K562 (cell line): ENCODE measurements around the gene G6PD. TPM values are rescaled to one million over a fixed set of nuclear protein-coding genes. Genes with fewer than 3 reads are reported as not detected.

Experiments used
- CBFA2T3 ChIP-seq: fragments of 450-650 bp; IDR thresholded peaks from 2 replicates; pipeline ENCODE4 v1.6.1; 2017
- CBX5 ChIP-seq: IDR thresholded peaks from 2 replicates; pipeline ENCODE4 v1.6.1; 2014; ENCODE audit warnings: low read depth, borderline replicate concordance
- DMBX1 ChIP-seq: fragments of 250-450 bp; sonication (Bioruptor Pico); IDR thresholded peaks from 2 replicates; pipeline ENCODE4 v1.8.0; 2022; ENCODE audit warnings: inconsistent platforms, mild to moderate bottlenecking, moderate library complexity, borderline replicate concordance
- ESRRB ChIP-seq: fragments of 250-450 bp; sonication (Bioruptor Pico); IDR thresholded peaks from 2 replicates; pipeline ENCODE4 v1.5.0; 2020; ENCODE audit warnings: mild to moderate bottlenecking, moderate library complexity, borderline replicate concordance
- ETV5 ChIP-seq: sonication (generic); formaldehyde crosslinking; IDR thresholded peaks from 2 replicates; pipeline ENCODE4 v1.4.0; 2020; ENCODE audit warnings: low read depth, mild to moderate bottlenecking, missing genetic modification reagents
- GABPB2 ChIP-seq: fragments of 250-450 bp; sonication (Bioruptor Pico); conservative IDR thresholded peaks from 2 replicates; pipeline ENCODE4 v1.5.1; 2021; ENCODE audit warnings: mild to moderate bottlenecking
- KDM4B ChIP-seq, 2 experiments: fragments of 450-650 bp in 1 of 2; sonication (generic) in 1 of 2; IDR thresholded peaks; 2 replicates each; pipeline ENCODE4 v1.6.1; 2016 to 2017; ENCODE audit warnings: borderline replicate concordance in 2 of 2, antibody characterized with exemption in 1 of 2, low read depth in 1 of 2, mild to moderate bottlenecking in 1 of 2
- KLF16 ChIP-seq: IDR thresholded peaks from 2 replicates; pipeline ENCODE4 v1.6.1; 2016; ENCODE audit warnings: antibody characterized with exemption
- NR1H2 ChIP-seq: sonication (generic); formaldehyde crosslinking; IDR thresholded peaks from 2 replicates; pipeline ENCODE4 v1.4.0; 2020; ENCODE audit warnings: mild to moderate bottlenecking, missing genetic modification reagents
- RUNX1 ChIP-seq: sonication (generic); IDR thresholded peaks from 2 replicates; pipeline ENCODE4 v1.6.1; 2016; ENCODE audit warnings: antibody characterized with exemption, low read depth
- SMARCA4 ChIP-seq: fragments of 450-650 bp; IDR thresholded peaks from 2 replicates; pipeline ENCODE4 v1.6.1; 2016
- U2AF2 ChIP-seq: fragments of 200-400 bp; formaldehyde crosslinking; optimal IDR thresholded peaks from 2 replicates; pipeline ENCODE3; 2017; ENCODE audit warnings: low read depth, mild to moderate bottlenecking, low read length
- ZNF511 ChIP-seq: sonication (generic); formaldehyde crosslinking; IDR thresholded peaks from 2 replicates; pipeline ENCODE4 v1.8.0; 2022; ENCODE audit warnings: mild to moderate bottlenecking, missing genetic modification reagents
- ZNF76 ChIP-seq: fragments of 250-450 bp; sonication (Bioruptor Pico); IDR thresholded peaks from 2 replicates; pipeline ENCODE4 v1.4.0; 2020; ENCODE audit warnings: mild to moderate bottlenecking, moderate library complexity, borderline replicate concordance
- polyA plus RNA-seq, 8 experiments: library from polyadenylated mRNA; depleted of rRNA in 4 of 8; stranded (reverse) in 5 of 8; unstranded in 3 of 8; fragments of >200 nt; fragmentation: Nextera tagmentation in 2 of 8; fragmentation: Illumina TruSeq in 1 of 8; extraction: Ambion mirVana in 2 of 8; extraction: Trizol in 1 of 8; gene quantifications; 2 replicates each; pipeline versions ENCODE4 v1.2.1 to v1.2.3, GENCODE V29; 2011 to 2014; ENCODE audit warnings: inconsistent platforms in 1 of 8, missing spikeins in 1 of 8
- total RNA-seq, 7 experiments: library from RNA; depleted of rRNA in 6 of 7; stranded (reverse); fragments of >200 nt in 6 of 7; fragmentation: Illumina TruSeq in 2 of 7; extraction: Trizol in 2 of 7; gene quantifications; 2 replicates each; pipeline versions ENCODE4 v1.2.1 to v1.2.3, GENCODE V29; 2011 to 2021; ENCODE audit warnings: low replicate concordance in 1 of 7
- TF ChIP-seq, protein P1 (sequence below): fragments of 250-450 bp; sonication (Bioruptor Pico); IDR thresholded peaks from 2 replicates; pipeline ENCODE4 v1.4.0; 2020; ENCODE audit warnings: borderline replicate concordance
- TF ChIP-seq, protein P2 (sequence below), 2 experiments: fragments of 450-650 bp; conservative IDR thresholded peaks; 2 replicates each; pipeline ENCODE4 v1.6.1; 2017; ENCODE audit warnings: mild to moderate bottlenecking in 2 of 2, moderate library complexity in 2 of 2
- TF ChIP-seq, protein P3 (sequence below): fragments of 250-450 bp; sonication (Bioruptor Pico); IDR thresholded peaks from 2 replicates; pipeline ENCODE4 v1.4.0; 2020
- TF ChIP-seq, protein P4 (sequence below): fragments of 200-400 bp; formaldehyde crosslinking; IDR thresholded peaks from 2 replicates; pipeline ENCODE4 v1.6.1; 2017; ENCODE audit warnings: mild to moderate bottlenecking, low read depth, low read length, moderate library complexity

The G6PD gene
- total and polyA plus RNA-seq, 9 of the 15 experiments (the other 6 are each of a cell fraction or from before 2014, with no cell fraction given): 2.9 to 222 (median 66.4) TPM

GRCh38 chrX:154484255-154485149 is 62.1 kb downstream of the G6PD start (continued):
- TF ChIP-seq ZNF511 (CRISPR knock-in tag) (no peak), ESRRB (CRISPR knock-in tag) (no peak), GABPB2 (no peak), KLF16 (no peak), ETV5 (CRISPR knock-in tag) (0 out of 2 replicates have a peak, but pooled peaks have one; percentile 46), SMARCA4 (peak; percentile 64), U2AF2 (no peak), RUNX1 (no peak), KDM4B (IDR thresholded peaks at IDR 0.05; ENCODE audit: borderline replicate concordance in 2 of 2, low read depth in 1 of 2) (no peak), DMBX1 (CRISPR knock-in tag) (no peak), CBX5 (no peak), NR1H2 (CRISPR knock-in tag) (no peak), CBFA2T3 (peak; percentile 50), ZNF76 (CRISPR knock-in tag) (no peak)
- TF ChIP-seq, protein P1, sequence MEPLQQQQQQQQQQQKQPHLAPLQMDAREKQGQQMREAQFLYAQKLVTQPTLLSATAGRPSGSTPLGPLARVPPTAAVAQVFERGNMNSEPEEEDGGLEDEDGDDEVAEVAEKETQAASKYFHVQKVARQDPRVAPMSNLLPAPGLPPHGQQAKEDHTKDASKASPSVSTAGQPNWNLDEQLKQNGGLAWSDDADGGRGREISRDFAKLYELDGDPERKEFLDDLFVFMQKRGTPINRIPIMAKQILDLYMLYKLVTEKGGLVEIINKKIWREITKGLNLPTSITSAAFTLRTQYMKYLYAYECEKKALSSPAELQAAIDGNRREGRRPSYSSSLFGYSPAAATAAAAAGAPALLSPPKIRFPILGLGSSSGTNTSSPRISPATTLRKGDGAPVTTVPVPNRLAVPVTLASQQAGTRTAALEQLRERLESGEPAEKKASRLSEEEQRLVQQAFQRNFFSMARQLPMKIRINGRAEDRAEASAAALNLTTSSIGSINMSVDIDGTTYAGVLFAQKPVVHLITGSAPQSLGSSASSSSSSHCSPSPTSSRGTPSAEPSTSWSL (CRISPR knock-in tag): no peak
- TF ChIP-seq, protein P2, sequence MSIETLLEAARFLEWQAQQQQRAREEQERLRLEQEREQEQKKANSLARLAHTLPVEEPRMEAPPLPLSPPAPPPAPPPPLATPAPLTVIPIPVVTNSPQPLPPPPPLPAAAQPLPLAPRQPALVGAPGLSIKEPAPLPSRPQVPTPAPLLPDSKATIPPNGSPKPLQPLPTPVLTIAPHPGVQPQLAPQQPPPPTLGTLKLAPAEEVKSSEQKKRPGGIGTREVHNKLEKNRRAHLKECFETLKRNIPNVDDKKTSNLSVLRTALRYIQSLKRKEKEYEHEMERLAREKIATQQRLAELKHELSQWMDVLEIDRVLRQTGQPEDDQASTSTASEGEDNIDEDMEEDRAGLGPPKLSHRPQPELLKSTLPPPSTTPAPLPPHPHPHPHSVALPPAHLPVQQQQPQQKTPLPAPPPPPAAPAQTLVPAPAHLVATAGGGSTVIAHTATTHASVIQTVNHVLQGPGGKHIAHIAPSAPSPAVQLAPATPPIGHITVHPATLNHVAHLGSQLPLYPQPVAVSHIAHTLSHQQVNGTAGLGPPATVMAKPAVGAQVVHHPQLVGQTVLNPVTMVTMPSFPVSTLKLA (conservative IDR thresholded peaks at IDR 0.05): peak in 1 of 2 experiments; percentile 52; a peak in 2 of 4 replicates
- TF ChIP-seq, protein P3, sequence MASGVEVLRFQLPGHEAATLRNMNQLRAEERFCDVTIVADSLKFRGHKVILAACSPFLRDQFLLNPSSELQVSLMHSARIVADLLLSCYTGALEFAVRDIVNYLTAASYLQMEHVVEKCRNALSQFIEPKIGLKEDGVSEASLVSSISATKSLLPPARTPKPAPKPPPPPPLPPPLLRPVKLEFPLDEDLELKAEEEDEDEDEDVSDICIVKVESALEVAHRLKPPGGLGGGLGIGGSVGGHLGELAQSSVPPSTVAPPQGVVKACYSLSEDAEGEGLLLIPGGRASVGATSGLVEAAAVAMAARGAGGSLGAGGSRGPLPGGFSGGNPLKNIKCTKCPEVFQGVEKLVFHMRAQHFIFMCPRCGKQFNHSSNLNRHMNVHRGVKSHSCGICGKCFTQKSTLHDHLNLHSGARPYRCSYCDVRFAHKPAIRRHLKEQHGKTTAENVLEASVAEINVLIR: no peak
- TF ChIP-seq, protein P4, sequence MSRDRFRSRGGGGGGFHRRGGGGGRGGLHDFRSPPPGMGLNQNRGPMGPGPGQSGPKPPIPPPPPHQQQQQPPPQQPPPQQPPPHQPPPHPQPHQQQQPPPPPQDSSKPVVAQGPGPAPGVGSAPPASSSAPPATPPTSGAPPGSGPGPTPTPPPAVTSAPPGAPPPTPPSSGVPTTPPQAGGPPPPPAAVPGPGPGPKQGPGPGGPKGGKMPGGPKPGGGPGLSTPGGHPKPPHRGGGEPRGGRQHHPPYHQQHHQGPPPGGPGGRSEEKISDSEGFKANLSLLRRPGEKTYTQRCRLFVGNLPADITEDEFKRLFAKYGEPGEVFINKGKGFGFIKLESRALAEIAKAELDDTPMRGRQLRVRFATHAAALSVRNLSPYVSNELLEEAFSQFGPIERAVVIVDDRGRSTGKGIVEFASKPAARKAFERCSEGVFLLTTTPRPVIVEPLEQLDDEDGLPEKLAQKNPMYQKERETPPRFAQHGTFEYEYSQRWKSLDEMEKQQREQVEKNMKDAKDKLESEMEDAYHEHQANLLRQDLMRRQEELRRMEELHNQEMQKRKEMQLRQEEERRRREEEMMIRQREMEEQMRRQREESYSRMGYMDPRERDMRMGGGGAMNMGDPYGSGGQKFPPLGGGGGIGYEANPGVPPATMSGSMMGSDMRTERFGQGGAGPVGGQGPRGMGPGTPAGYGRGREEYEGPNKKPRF: no peak
